Right lung (tissue), 5 donors: ENCODE measurements around the gene ANAPC16. TPM values are rescaled to one million over a fixed set of nuclear protein-coding genes. Genes with fewer than 3 reads are reported as not detected.
"Not testable (repeated sequence)": the region's sequence is repeated elsewhere in the genome, so short reads cannot be mapped to it uniquely, and the experiment has no call there.

Experiments
- DNase-seq, 2 donors: peaks; one replicate each; pipeline ENCODE4 v3.0.0-alpha.2; 2013
- polyA plus RNA-seq, 5 donors: library from polyadenylated mRNA; unstranded; fragments of 120-200 nt; gene quantifications; one replicate each; pipeline versions ENCODE4 v1.2.1 to v1.2.3, GENCODE V29; 2013; ENCODE audit warnings: inconsistent platforms in 1 of 5, low replicate concordance in 1 of 5; ENCODE audit not compliant: insufficient read length in 5 of 5, insufficient read depth in 1 of 5

ANAPC16 gene
- polyA plus RNA-seq, 5 donors = 151 to 169 (median 155) TPM

DNA sequence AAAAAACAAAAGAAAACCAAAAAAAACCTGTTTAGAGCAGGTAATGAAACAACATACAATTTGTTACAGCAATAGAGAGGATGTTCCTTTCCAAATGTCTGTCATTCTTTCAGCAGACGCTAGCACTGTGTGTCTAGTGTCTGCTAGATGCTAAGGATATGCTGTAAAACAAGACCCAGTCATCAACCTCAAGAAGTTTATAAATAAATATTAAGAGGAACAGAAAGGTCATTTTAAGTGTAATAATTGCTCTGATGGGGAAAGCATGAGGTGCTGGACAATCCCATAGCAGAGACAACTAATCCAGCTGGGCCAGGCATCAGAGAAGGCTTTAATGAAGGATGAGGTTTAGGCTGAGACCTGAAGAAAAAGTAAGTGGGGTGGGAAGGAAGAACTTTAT, 23.6 kb downstream of the ANAPC16 start:
- no peak for DNase-seq

- DNase-seq = no peak
Observed at GRCh38 chr10:72240371-72240770, 24.6 kb downstream of the ANAPC16 start.

- DNase-seq = no peak
Observed at GRCh38 chr10:72241691-72242252, 26.0 kb downstream of the ANAPC16 start.

DNA sequence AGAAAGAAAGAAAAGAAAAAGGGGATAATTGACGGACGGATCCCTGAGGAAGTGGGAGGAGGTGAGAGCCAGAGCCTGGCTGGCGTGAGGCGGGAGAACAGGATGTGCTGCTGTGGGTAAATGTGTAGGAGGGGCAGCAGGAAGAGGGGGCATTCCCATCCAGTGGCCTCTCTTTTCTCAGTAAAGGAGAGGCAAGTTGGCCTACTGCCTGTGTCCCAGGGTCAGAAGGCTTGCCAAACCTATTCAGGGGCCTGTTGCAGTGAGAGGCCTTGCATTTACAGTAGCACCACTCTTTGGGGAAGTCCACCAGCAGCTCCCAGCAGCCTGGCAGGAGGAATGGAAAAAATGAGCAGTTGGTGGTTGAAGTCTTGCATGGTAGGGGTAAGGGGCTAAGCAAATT, 26.9 kb downstream of the ANAPC16 start:
- DNase-seq = no peak

DNA sequence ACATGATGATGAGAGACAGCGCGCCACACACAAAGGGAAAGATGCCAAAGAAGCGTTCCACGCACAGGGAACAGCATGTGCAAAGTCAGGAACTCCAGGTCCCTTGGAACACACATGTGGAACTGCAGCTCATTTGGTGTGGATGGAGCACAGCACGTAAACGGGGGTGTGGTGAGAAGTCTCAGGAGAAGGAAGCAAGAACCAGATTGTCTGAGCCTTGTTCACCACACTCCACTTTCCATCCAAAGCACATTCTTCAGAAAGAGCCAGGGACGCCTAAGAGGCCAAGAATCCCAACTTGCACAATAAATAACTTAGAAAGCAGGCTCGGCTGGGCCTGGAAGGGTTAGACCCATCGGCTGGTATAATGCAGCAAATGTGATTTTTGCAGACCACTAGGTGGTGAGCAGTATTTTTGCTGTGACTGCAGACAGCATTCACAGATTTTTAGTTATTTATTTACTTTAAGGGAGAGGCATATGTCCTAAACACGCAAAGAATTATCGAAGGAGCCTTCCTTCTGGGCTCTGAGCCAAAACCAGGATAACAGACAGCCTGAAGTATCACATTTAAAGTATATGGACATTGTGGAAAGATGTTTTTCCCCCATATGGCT, 28.1 kb downstream of the ANAPC16 start:
- peak in 1 of 2 donors; percentile 74 for DNase-seq

- no peak for DNase-seq
Observed at GRCh38 chr10:72244573-72245038, 28.8 kb downstream of the ANAPC16 start.

DNA sequence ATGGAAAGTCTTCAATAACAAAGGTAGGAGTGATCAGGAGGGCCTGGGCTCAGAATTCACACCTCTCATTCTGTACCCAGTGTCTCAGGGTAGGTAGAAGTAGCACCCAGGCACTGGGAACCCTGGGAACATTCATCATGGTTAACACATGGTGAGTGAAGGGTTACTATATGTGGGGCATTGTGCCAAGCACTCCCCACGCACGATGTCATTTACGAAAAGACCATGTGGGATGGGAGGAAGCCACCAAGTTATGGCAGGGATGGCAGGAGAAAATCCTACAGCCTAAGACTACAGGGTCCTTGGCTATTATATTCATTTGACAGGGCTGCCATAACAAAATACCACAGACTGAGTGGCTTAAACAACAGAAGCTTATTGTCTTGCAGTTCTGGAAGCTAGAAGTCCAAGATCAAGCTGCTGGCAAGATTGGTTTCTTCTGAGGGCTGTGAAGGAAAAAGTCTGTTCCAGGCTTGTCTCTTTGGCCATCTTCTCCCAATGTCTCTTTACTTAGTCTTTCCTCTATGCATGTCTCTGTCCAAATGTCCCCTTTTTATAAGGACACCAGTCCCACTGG, 30.2 kb downstream of the ANAPC16 start:
- no peak for DNase-seq

DNA sequence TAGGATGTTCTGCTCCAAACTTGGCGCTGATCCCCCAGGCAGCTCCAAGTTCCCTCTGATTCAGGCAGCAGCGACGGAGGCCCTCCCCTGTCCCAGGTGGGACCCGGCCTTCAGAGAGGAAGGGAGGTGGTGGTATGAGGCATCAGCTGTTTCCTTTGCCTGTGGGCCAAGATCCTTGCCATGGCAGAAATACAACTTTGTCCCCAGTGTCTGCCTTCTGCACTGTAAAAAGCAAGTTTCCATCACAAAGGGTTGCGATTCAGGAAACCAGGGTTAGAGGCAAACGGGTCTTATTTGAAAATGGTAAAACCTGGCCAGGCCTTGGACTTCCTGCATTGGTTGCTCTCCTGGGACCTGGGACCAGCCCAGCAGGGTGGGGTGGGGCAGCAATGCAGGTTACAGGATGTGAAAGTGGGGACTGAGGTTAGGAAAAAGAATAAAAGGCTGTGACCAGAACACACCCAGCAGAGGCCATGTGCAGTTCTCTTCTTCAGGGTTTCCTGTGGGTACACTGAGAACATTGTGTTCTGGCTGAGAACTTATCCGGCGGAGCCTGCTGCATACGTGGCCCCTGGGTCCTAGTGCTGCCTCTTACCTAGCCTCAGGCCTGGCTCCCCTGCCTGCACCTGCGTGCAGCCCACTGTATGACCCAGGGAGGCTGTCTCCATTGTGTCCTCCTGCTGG, 32.8 kb downstream of the ANAPC16 start:
- no peak for DNase-seq

DNA sequence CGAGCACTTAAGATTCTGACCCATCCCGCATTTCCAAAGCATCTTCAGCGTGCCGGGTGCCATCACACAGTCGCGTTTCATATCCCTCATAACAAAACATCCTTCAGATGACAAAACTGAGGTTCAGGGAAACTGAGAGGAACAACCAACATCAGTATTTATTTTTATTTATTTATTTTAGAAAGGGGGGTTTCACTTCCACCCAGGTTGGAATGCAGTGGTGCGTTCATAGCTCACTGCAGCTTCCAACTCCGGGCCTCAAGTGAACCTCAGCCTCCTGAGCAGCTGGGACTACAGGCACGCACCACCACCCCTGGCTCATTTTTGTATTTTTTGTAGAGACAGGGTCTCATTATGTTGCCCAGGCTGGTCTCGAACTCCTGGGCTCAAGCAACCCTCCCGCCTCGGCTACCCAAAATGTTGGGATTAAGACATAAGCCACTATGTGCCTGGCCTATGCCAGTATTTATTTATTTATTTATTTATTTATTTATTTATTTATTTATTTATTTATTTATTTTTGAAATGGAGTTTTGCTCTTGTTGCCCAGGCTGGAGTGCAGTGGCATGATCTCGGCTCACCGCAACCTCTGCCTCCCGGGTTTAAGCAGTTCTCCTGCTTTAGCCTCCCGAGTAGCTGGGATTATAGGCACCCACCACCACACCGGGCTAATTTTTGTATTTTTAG, 33.5 kb downstream of the ANAPC16 start:
- not testable (repeated sequence) for DNase-seq

GRCh38 chr10:72250666-72251065, 34.9 kb downstream of the ANAPC16 start:
- DNase-seq = no peak

DNA sequence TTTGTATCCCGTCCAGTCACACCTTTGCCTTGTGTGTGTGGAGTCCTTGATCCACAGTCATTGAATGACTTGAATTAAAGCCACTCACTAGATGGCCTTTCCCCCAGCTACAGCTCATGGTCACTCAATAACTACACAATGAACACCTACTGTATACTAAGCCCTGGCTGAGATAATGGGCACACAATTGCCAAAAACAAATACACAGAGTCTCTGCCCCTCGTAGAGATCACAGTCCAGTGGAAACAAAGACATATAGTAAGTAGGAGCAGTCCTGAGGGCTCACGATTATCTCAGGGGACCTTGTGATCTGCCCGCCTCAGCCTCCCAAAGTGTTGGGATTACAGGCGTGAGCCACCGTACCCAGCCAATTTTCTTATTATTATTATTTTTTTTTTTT, 35.8 kb downstream of the ANAPC16 start:
- DNase-seq = no peak

- DNase-seq = no peak
Observed at GRCh38 chr10:72252972-72253371, 37.2 kb downstream of the ANAPC16 start.

- no peak for DNase-seq
Observed at GRCh38 chr10:72253578-72253977, 37.8 kb downstream of the ANAPC16 start.

- DNase-seq = peak; percentile 82 to 83
Observed at GRCh38 chr10:72254813-72255568, 39.2 kb downstream of the ANAPC16 start.

DNA sequence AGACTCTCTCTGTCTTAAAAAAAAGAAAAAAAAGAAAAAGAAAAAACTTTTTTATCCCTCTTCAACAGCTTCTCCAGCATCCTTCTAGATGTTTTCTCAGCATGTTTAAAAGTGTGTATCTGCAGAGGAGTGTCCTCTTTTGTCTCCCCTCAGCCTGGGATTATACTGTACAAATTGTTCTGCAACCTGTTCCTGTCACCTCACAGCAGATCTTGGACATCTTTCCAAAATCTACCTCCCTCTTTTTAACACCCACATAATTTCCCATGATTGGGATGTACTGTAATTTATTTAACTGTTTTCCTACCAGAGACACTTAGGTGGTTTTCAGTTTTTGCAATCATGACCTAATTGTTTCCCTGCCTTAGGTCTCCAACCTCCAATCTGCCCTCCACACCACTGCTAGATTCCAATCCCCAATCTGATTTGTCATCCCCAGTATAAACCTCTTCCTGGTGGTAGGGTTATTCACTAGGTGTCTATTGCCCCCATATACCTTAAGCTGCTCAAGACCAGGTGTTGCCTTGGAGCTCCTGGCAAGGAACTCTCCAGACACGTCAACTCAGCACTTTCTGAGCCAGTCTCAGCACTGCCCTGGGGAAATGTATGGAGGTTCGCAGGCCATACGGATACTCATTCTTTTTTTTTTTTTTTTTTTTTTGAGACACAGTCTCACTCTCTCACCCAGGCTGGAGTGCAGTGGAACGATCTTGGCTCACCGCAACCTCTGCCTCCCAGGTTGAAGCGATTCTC, 40.3 kb downstream of the ANAPC16 start:
- DNase-seq = no peak

GRCh38 chr10:72257051-72257892, 41.5 kb downstream of the ANAPC16 start:
- no peak for DNase-seq

GRCh38 chr10:72258617-72259016, 42.8 kb downstream of the ANAPC16 start:
- no peak for DNase-seq

DNA sequence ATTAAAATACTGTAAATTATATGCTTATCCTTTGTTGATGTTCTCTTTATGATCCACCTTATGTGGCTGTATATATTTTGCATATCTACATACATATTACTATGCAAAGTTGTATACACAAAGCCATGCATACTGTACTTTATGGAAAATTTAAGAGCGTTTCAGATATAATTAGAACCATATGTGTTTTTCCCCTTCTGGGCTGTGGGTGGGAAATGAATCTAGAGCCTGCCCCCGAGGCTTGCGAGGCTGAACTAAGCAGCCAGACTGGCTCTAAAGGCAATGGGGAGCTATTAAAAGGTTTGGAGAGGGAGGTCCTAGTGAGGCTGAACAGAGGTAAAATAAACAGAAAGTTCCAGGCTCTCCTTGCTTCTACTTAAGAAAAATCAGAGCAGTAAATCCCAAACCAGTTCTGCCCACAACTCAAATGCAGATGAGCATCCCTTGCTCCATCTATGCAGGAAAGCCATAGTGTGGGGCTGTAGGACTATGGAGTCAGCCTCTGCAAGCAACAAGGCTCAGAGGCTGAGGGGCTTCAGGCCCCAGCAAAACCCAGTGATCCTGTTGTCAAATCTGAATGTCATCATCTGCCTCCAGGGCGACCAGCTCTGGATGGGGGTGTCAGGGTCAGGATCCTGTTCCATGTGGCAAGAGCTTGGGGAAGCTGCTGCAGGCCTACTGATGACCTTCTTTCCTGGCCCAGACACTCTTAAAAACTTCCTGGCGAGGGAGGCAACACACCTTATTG, 43.9 kb downstream of the ANAPC16 start:
- no peak for DNase-seq
